ENCODE data around the gene ZNF398.
"Not testable (repeated sequence)": the region's sequence is repeated elsewhere in the genome, so short reads cannot be mapped to it uniquely, and the experiment has no call there.

ZNF398 gene

GRCh38 chr7:149226366-149226765, 79.1 kb downstream of the ZNF398 start:
- not testable (repeated sequence) for DNase-seq

GRCh38 chr7:149226840-149227494, 79.7 kb downstream of the ZNF398 start:
- DNase-seq: no peak

- DNase-seq: no peak
Measured at GRCh38 chr7:149228831-149229471, 81.7 kb downstream of the ZNF398 start.

- no peak for DNase-seq
Measured at GRCh38 chr7:149229526-149229925, 82.3 kb downstream of the ZNF398 start.

GRCh38 chr7:149232362-149232761, 85.1 kb downstream of the ZNF398 start:
- DNase-seq: no peak

Measured in effector CD4-positive, alpha-beta T cell (primary cell).